CD4-positive, alpha-beta T cell treated with Interleukin-15 for 4 hours (primary cell): ENCODE data around the gene PARP2.
A peak's percentile ranks its signal among the peaks of the same experiment; 100 is the strongest.
"Not testable (repeated sequence)": the region's sequence is repeated elsewhere in the genome, so short reads cannot be mapped to it uniquely, and the experiment has no call there.

Source experiments
- DNase-seq: peaks from one replicate; pipeline ENCODE4 v3.0.0-alpha.2; 2020; ENCODE audit warnings: low spot score

Gene PARP2

GRCh38 chr14:20343092-20343861, at the start of gene PARP2:
PARP2 (plus strand) TSS chr14:20343635; CDS start chr14:20343642, 7 bp downstream.
- peak; percentile 97 for DNase-seq

- no peak for DNase-seq
Measured at GRCh38 chr14:20294636-20295035, 48.8 kb upstream of the PARP2 start.

GRCh38 chr14:20295067-20295466, 48.4 kb upstream of the PARP2 start:
- DNase-seq = no peak

- DNase-seq = no peak
Measured at GRCh38 chr14:20302042-20302755, 41.2 kb upstream of the PARP2 start.

GRCh38 chr14:20305265-20306078, 38.0 kb upstream of the PARP2 start, which contains the start of gene TTC5:
TTC5 (minus strand) TSS chr14:20305951; CDS start chr14:20305937, 14 bp downstream.
- peak; percentile 94 for DNase-seq

- no peak for DNase-seq
Measured at GRCh38 chr14:20306079-20306423, 37.4 kb upstream of the PARP2 start.

- DNase-seq = no peak
Measured at GRCh38 chr14:20314026-20314425, 29.4 kb upstream of the PARP2 start.

- no peak for DNase-seq
Measured at GRCh38 chr14:20317720-20318119, 25.7 kb upstream of the PARP2 start.

GRCh38 chr14:20327005-20327869, 16.2 kb upstream of the PARP2 start:
- DNase-seq = peak; percentile 72

- DNase-seq = no peak
Measured at GRCh38 chr14:20328705-20329104, 14.7 kb upstream of the PARP2 start.

- DNase-seq = no peak
Measured at GRCh38 chr14:20329355-20329754, 14.1 kb upstream of the PARP2 start.

GRCh38 chr14:20331053-20331613, 12.3 kb upstream of the PARP2 start:
- DNase-seq = no peak

- no peak for DNase-seq
Measured at GRCh38 chr14:20332431-20332787, 11.0 kb upstream of the PARP2 start.

GRCh38 chr14:20332788-20333493, 10.5 kb upstream of the PARP2 start, which contains the start of gene CCNB1IP1:
CCNB1IP1 (minus strand) TSS chr14:20333279; CDS start chr14:20316523, 16,756 bp downstream.
- DNase-seq = peak; percentile 72

- DNase-seq = no peak
Measured at GRCh38 chr14:20333494-20333841, 10.0 kb upstream of the PARP2 start.

GRCh38 chr14:20334017-20334416, 9.4 kb upstream of the PARP2 start:
- DNase-seq = no peak

- DNase-seq = not testable (repeated sequence)
Measured at GRCh38 chr14:20341032-20341431, 2.4 kb upstream of the PARP2 start.

- DNase-seq = no peak
Measured at GRCh38 chr14:20341646-20342045, 1.8 kb upstream of the PARP2 start.

GRCh38 chr14:20343862-20344220, 406 bp downstream of the PARP2 start:
- DNase-seq = no peak

GRCh38 chr14:20345366-20345765, 1.9 kb downstream of the PARP2 start:
- no peak for DNase-seq

GRCh38 chr14:20346713-20347112, 3.3 kb downstream of the PARP2 start:
- no peak for DNase-seq
